Panc1 (cell line): ENCODE results near the gene SMPD4. TPM values are rescaled to one million over a fixed set of nuclear protein-coding genes. Genes with fewer than 3 reads are reported as not detected.
"Not testable (repeated sequence)": the region's sequence is repeated elsewhere in the genome, so short reads cannot be mapped to it uniquely, and the experiment has no call there.

Experiments
- ATAC-seq: fragments of 200-7000 bp; cut with Tn5 transposase; 2 replicates; pipeline ENCODE4 v1.9.1; 2020; ENCODE audit warnings: mild to moderate bottlenecking, moderate library complexity
- BruUV-seq: library from RNA; stranded (reverse); fragments of 400-500 nt; replicated peaks from 2 replicates; lab custom pipeline; 2021; lab: Mats Ljungman, UMichigan
- CTCF ChIA-PET: fragments of 300-600 bp; sonication (Branson Sonifier 250); formaldehyde crosslinking; loops from one replicate; lab custom pipeline; 2022; ENCODE audit warnings: antibody characterized with exemption; lab: Charles Lee
- POLR2A ChIA-PET: fragments of 300-600 bp; sonication (Branson Sonifier 250); formaldehyde crosslinking; loops from one replicate; lab custom pipeline; 2022; ENCODE audit warnings: antibody characterized with exemption; lab: Charles Lee
- DNase-seq: peaks from one replicate; pipeline ENCODE4 v3.0.0-alpha.2; 2010; ENCODE audit warnings: low read depth, low spot score
- H3K27ac ChIP-seq: 2 replicates; pipeline ENCODE4 v1.5.1; 2011; ENCODE audit warnings: mild to moderate bottlenecking, low read length, inconsistent platforms
- H3K27me3 ChIP-seq: fragments of 200-500 bp; sonication (Bioruptor generic); 2 replicates; pipeline ENCODE4 v1.6.0; 2014; ENCODE audit warnings: low read length, inconsistent platforms; ENCODE audit not compliant: control insufficient read depth, insufficient read depth
- H3K36me3 ChIP-seq: fragments of 200-500 bp; sonication (Bioruptor generic); 2 replicates; pipeline ENCODE4 v1.5.1; 2014; ENCODE audit warnings: inconsistent platforms, mild to moderate bottlenecking, low read length, moderate library complexity; ENCODE audit not compliant: control insufficient read depth, insufficient read depth
- H3K4me1 ChIP-seq: 2 replicates; pipeline ENCODE4 v1.5.1; 2011; ENCODE audit warnings: inconsistent platforms, mild to moderate bottlenecking, low read length, moderate library complexity; ENCODE audit not compliant: control insufficient read depth, insufficient read depth
- H3K4me3 ChIP-seq, 2 experiments: 2 replicates each; pipeline ENCODE4 v1.5.1; 2011 to 2012; ENCODE audit warnings: low read depth in 2 of 2, low read length in 2 of 2, mild to moderate bottlenecking in 2 of 2, inconsistent platforms in 1 of 2, moderate library complexity in 1 of 2
- H3K9me3 ChIP-seq: fragments of 200-500 bp; sonication (Bioruptor generic); 2 replicates; pipeline ENCODE4 v1.5.1; 2014; ENCODE audit warnings: low read depth, mild to moderate bottlenecking, inconsistent platforms, low read length, moderate library complexity; ENCODE audit not compliant: control insufficient read depth, insufficient read depth
- POLR2AphosphoS5 ChIP-seq: IDR thresholded peaks from 2 replicates; pipeline ENCODE4 v1.6.1; 2012; ENCODE audit warnings: mild to moderate bottlenecking, low read depth, low read length, moderate library complexity
- TCF7L2 ChIP-seq: IDR thresholded peaks from 2 replicates; pipeline ENCODE4 v1.6.1; 2011; ENCODE audit warnings: mild to moderate bottlenecking, low read depth, low read length, inconsistent platforms
- in situ Hi-C: cut with HindIII; loops from 2 replicates; pipeline ENCODE4 v1.10.0; 2016; ENCODE audit warnings: low sequenced_read_pairs, low pct_unique_long_range_greater_than_20kb
- intact Hi-C: fragments of 100-400 bp; cut with micrococcal nuclease; formaldehyde crosslinking; loops from one replicate; pipeline ENCODE4 v1.10.0; 2022; ENCODE audit not compliant: unreplicated experiment
- total RNA-seq: library from RNA; stranded (reverse); gene quantifications from one replicate; pipeline ENCODE4 v1.2.1, GENCODE V29; 2021; ENCODE audit not compliant: unreplicated experiment
- TF ChIP-seq, protein P1 (sequence below): fragments of 450-650 bp; IDR thresholded peaks from 2 replicates; pipeline ENCODE4 v1.5.1; 2017; ENCODE audit warnings: mild to moderate bottlenecking
- TF ChIP-seq, protein P2 (sequence below), 2 experiments: IDR thresholded peaks; 2 replicates each; pipeline ENCODE4 v1.6.1; 2011 to 2012; ENCODE audit warnings: low read depth in 2 of 2, control low read depth in 1 of 2, low read length in 1 of 2, mild to moderate bottlenecking in 1 of 2, moderate library complexity in 1 of 2; ENCODE audit not compliant: insufficient read depth in 1 of 2

SMPD4 gene
- total RNA-seq, 1 experiment from 2014 or later: 89.0 TPM

DNA sequence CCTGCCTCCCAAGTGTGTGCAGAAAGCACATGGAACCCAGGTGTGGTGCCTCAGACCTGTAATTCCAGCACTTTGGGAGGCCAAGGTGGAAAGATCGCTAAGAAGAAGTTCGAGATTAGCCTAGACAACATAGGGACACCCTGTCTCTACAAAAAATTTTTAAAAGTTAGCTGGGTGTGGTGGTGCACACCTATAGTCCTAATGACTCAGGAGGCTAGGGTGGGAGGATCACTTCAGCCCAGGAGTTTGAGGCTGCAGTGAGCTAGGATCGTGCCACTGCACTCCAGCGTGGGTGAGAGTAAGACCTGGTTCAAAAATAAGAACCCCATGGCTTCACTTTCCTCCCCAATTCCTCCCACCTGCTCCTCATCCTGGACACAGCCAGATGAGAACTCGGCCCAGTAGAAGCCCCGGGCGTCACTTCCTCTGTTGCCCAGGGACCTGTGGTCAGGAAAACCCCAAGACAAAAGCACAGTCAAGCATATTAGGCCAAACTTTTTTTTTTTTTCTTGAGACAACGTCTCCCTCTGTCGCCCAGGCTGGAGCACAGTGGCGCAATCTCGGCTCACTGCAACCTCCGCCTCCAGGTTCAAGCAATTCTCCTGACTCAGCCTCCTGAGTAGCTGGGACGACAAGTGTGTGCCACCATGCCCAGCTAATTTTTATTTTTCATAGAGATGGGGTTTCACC is 23.4 kb downstream of the SMPD4 start:
- in situ Hi-C loops, H3K4me1 ChIP-seq, H3K36me3 ChIP-seq, H3K27me3 ChIP-seq, ATAC-seq, H3K9me3 ChIP-seq, H3K27ac ChIP-seq, BruUV-seq, H3K4me3 ChIP-seq, DNase-seq, POLR2A ChIA-PET, CTCF ChIA-PET: not testable (repeated sequence)
- intact Hi-C loops: loop anchor here (10.0 kb wide), 1 partner anchor 177 kb away; no protein-coding TSS in a partner anchor

DNA sequence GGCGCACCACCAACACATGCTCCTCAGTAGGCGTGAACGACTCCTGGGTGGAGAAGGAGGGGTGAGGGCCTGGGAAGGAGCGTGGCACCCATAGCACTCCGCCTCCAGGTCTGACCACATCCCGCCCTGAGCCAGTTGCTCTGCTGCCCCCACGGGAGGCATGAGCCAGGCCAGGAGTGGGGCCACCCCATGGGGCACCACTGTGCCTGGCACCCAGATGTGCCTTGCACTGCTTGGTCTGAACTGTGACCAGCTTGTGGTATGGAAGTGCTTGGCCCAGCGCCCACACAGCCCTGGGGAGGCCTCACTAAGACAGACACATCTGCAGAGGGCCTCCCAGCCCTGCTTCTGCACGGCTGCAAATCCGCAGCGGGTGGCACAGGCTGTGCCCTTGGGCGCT is 24.0 kb downstream of the SMPD4 start:
- in situ Hi-C loops, BruUV-seq, H3K27me3 ChIP-seq, POLR2A ChIA-PET, H3K4me3 ChIP-seq, H3K4me1 ChIP-seq, CTCF ChIA-PET, H3K36me3 ChIP-seq, DNase-seq, H3K27ac ChIP-seq, H3K9me3 ChIP-seq: not testable (repeated sequence)
- intact Hi-C loops: loop anchor here (10.0 kb wide), 1 partner anchor 177 kb away; no protein-coding TSS in a partner anchor
- peak; percentile 28 for ATAC-seq

DNA sequence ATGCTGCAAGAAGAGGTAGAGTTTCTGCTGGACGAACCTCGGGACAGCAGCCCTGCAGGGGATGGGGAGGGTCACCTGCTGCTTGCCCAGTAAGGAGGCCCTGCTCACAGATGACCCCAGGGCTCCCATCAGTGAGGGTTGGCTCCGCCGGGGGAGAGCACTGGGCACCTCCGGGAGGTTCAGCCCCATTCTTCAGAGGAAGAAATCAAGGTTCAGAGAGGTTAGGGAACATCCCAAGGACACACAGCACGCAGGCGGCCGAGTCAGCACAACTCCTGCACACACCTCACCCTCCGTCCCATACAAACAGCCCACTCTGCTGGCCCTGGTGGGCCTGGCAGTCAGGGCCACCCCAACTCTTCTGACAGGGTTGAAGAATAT is 24.8 kb downstream of the SMPD4 start:
- ATAC-seq (no peak), DNase-seq (no peak)
- intact Hi-C loops: loop anchor here (10.0 kb wide), 1 partner anchor 178 kb away; no protein-coding TSS in a partner anchor
- Histone ChIP-seq H3K4me1 (no peaks in the 10 kb centered on the region), H3K36me3 (no peaks in the 10 kb centered on the region), H3K27me3 (no peaks in the 10 kb centered on the region), H3K9me3 (no peaks in the 10 kb centered on the region), H3K4me3 (no peak overlapping the region), H3K27ac (no peak overlapping the region)
- in situ Hi-C loops: no loop called here
- TF ChIP-seq, protein P1, sequence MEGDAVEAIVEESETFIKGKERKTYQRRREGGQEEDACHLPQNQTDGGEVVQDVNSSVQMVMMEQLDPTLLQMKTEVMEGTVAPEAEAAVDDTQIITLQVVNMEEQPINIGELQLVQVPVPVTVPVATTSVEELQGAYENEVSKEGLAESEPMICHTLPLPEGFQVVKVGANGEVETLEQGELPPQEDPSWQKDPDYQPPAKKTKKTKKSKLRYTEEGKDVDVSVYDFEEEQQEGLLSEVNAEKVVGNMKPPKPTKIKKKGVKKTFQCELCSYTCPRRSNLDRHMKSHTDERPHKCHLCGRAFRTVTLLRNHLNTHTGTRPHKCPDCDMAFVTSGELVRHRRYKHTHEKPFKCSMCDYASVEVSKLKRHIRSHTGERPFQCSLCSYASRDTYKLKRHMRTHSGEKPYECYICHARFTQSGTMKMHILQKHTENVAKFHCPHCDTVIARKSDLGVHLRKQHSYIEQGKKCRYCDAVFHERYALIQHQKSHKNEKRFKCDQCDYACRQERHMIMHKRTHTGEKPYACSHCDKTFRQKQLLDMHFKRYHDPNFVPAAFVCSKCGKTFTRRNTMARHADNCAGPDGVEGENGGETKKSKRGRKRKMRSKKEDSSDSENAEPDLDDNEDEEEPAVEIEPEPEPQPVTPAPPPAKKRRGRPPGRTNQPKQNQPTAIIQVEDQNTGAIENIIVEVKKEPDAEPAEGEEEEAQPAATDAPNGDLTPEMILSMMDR: no peak
- TF ChIP-seq POLR2AphosphoS5 (no peak), TCF7L2 (no peak)
- TF ChIP-seq, protein P2, sequence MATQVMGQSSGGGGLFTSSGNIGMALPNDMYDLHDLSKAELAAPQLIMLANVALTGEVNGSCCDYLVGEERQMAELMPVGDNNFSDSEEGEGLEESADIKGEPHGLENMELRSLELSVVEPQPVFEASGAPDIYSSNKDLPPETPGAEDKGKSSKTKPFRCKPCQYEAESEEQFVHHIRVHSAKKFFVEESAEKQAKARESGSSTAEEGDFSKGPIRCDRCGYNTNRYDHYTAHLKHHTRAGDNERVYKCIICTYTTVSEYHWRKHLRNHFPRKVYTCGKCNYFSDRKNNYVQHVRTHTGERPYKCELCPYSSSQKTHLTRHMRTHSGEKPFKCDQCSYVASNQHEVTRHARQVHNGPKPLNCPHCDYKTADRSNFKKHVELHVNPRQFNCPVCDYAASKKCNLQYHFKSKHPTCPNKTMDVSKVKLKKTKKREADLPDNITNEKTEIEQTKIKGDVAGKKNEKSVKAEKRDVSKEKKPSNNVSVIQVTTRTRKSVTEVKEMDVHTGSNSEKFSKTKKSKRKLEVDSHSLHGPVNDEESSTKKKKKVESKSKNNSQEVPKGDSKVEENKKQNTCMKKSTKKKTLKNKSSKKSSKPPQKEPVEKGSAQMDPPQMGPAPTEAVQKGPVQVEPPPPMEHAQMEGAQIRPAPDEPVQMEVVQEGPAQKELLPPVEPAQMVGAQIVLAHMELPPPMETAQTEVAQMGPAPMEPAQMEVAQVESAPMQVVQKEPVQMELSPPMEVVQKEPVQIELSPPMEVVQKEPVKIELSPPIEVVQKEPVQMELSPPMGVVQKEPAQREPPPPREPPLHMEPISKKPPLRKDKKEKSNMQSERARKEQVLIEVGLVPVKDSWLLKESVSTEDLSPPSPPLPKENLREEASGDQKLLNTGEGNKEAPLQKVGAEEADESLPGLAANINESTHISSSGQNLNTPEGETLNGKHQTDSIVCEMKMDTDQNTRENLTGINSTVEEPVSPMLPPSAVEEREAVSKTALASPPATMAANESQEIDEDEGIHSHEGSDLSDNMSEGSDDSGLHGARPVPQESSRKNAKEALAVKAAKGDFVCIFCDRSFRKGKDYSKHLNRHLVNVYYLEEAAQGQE (IDR thresholded peaks at IDR 0.05; ENCODE audit: insufficient read depth in 1 of 2, low read depth in 2 of 2, low read length in 1 of 2): no peak
- ChIA-PET POLR2A (no interaction called here), CTCF (no interaction called here)
- BruUV-seq: no TSS peak
